HG03469 (cell line): Measurements from ENCODE around the gene SETD2.

Experiments
- ATAC-seq: cut with Tn5 transposase; IDR thresholded peaks from one replicate; pipeline ENCODE4 v1.9.1; 2021; ENCODE audit warnings: mild to moderate bottlenecking, moderate library complexity, moderate number of reproducible peaks; ENCODE audit not compliant: unreplicated experiment

SETD2 gene

GRCh38 chr3:46968783-46969428, 195.0 kb downstream of the SETD2 start:
- ATAC-seq, result no peak

- ATAC-seq, result no peak
These were observed 197.1 kb downstream of the SETD2 start for GRCh38 chr3:46966811-46967210.
